GM23338 (cell line): ENCODE measurements around the gene ATF4. TPM values are rescaled to one million over a fixed set of nuclear protein-coding genes. Genes with fewer than 3 reads are reported as not detected.
A peak's percentile ranks its signal among the peaks of the same experiment; 100 is the strongest.

Source experiments
- ATAC-seq: fragments of 200-7000 bp; cut with Tn5 transposase; 3 replicates; pipeline ENCODE4 v1.9.1; 2020
- DNase-seq: peaks from one replicate; pipeline ENCODE4 v3.0.0-alpha.2; 2015; ENCODE audit warnings: low spot score
- H2AFZ ChIP-seq: fragments of 200-600 bp; sonication (generic); 2 replicates; pipeline ENCODE4 v1.8.0; 2016; ENCODE audit warnings: antibody characterized with exemption, mild to moderate bottlenecking, moderate library complexity
- H3F3A ChIP-seq: fragments of 200-600 bp; sonication (generic); replicated peaks from 2 replicates; pipeline ENCODE4 v1.8.0; 2017; ENCODE audit warnings: antibody characterized with exemption, mixed run types, low read depth
- H3K27ac ChIP-seq: fragments of 200-600 bp; sonication (generic); 2 replicates; pipeline ENCODE4 v1.6.1; 2016; ENCODE audit warnings: low read depth
- H3K27me3 ChIP-seq: fragments of 200-600 bp; sonication (generic); 2 replicates; pipeline ENCODE4 v1.8.0; 2016; ENCODE audit warnings: mild to moderate bottlenecking, mixed run types, moderate library complexity; ENCODE audit not compliant: insufficient read depth
- H3K36me3 ChIP-seq: fragments of 200-600 bp; sonication (generic); 2 replicates; pipeline ENCODE4 v1.8.0; 2016; ENCODE audit warnings: mild to moderate bottlenecking; ENCODE audit not compliant: insufficient read depth
- H3K4me1 ChIP-seq: fragments of 200-600 bp; sonication (generic); 2 replicates; pipeline ENCODE4 v1.8.0; 2016; ENCODE audit warnings: mild to moderate bottlenecking, moderate library complexity; ENCODE audit not compliant: insufficient read depth
- H3K4me2 ChIP-seq: fragments of 200-600 bp; sonication (generic); 2 replicates; pipeline ENCODE4 v1.7.1; 2017; ENCODE audit warnings: mixed run types
- H3K4me3 ChIP-seq: fragments of 200-600 bp; sonication (generic); 2 replicates; pipeline ENCODE4 v1.6.1; 2016; ENCODE audit warnings: mixed run types
- H3K79me2 ChIP-seq: fragments of 200-600 bp; sonication (generic); replicated peaks from 2 replicates; pipeline ENCODE4 v1.8.0; 2017; ENCODE audit warnings: mild to moderate bottlenecking; ENCODE audit not compliant: insufficient read depth
- H3K9me2 ChIP-seq: fragments of 200-600 bp; sonication (generic); 2 replicates; pipeline ENCODE4 v1.8.0; 2017; ENCODE audit not compliant: insufficient read depth
- H4K20me1 ChIP-seq: fragments of 200-600 bp; sonication (generic); replicated peaks from 2 replicates; pipeline ENCODE4 v1.8.0; 2017; ENCODE audit warnings: mild to moderate bottlenecking; ENCODE audit not compliant: insufficient read depth
- H3K27ac Mint-ChIP-seq: 2 replicates; pipeline ENCODE4 v1.8.0; 2020; ENCODE audit warnings: inconsistent platforms, mild to moderate bottlenecking, moderate library complexity, mixed read lengths
- H3K27me3 Mint-ChIP-seq: 3 replicates; pipeline ENCODE4 v1.8.0; 2022; ENCODE audit warnings: low read depth, mild to moderate bottlenecking, moderate library complexity, mixed read lengths, inconsistent platforms; ENCODE audit not compliant: insufficient read depth, poor library complexity
- H3K36me3 Mint-ChIP-seq: 3 replicates; pipeline ENCODE4 v1.8.0; 2021; ENCODE audit warnings: low read depth, mild to moderate bottlenecking, inconsistent platforms, moderate library complexity, mixed read lengths
- H3K4me1 Mint-ChIP-seq: 3 replicates; pipeline ENCODE4 v1.8.0; 2020; ENCODE audit warnings: mild to moderate bottlenecking, inconsistent platforms, mixed read lengths
- H3K4me3 Mint-ChIP-seq: 3 replicates; pipeline ENCODE4 v1.8.0; 2021; ENCODE audit warnings: moderate library complexity, mild to moderate bottlenecking, inconsistent platforms, mixed read lengths
- H3K9me3 Mint-ChIP-seq: 3 replicates; pipeline ENCODE4 v1.8.0; 2020; ENCODE audit warnings: moderate library complexity, mild to moderate bottlenecking, inconsistent platforms, mixed read lengths
- CREB1 ChIP-seq: fragments of 250-450 bp; sonication (Bioruptor Pico); IDR thresholded peaks from 2 replicates; pipeline ENCODE4 v1.5.0; 2020; ENCODE audit warnings: low read depth, mild to moderate bottlenecking, moderate library complexity
- EZH2phosphoT487 ChIP-seq: fragments of 200-600 bp; sonication (generic); IDR thresholded peaks from one replicate; pipeline ENCODE4 v1.8.1; 2018; ENCODE audit warnings: antibody characterized with exemption; ENCODE audit not compliant: unreplicated experiment
- NANOG ChIP-seq: IDR thresholded peaks from 2 replicates; pipeline ENCODE4 v1.6.1; 2016; ENCODE audit warnings: antibody characterized with exemption, borderline replicate concordance
- polyA plus RNA-seq: library from polyadenylated mRNA; unstranded; fragments of >200 nt; fragmentation: Nextera tagmentation; extraction: Ambion mirVana; gene quantifications from 2 replicates; pipeline ENCODE4 v1.2.1, GENCODE V29; 2016
- total RNA-seq: library from RNA; depleted of rRNA; stranded (reverse); fragments of >200 nt; shearing (Covaris generic); gene quantifications from 2 replicates; pipeline ENCODE4 v1.2.3, GENCODE V29; 2014
- TF ChIP-seq, protein P1 (sequence below): fragments of 250-450 bp; sonication (Bioruptor Pico); IDR thresholded peaks from 2 replicates; pipeline ENCODE4 v1.5.0; 2020; ENCODE audit warnings: mild to moderate bottlenecking, moderate library complexity
- TF ChIP-seq, protein P2 (sequence below): IDR thresholded peaks from one replicate; pipeline ENCODE4 v1.6.1; 2018; ENCODE audit warnings: antibody characterized with exemption; ENCODE audit not compliant: unreplicated experiment

ATF4 gene
- total and polyA plus RNA-seq, 2 experiments from 2014 or later = 446 to 553 TPM

DNA sequence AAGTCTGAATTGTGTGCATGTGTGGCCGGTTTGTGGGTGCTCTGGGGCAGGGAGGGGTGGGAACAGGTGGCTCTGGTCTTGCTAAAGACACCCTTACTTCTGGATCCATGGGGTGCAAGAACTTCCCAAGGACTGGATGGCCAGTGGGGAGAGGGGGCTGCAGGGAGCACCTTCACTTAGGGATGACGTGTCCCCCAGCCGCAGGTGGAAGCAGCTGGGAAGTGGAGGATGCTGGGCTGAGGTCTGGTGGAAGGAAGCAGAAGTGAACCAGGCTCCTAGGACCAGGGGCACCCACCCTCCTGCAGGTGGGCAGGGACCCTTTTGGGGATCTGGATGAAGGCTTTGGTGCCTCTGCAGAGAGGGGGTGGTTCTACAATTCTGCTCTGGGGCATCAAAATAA is 28.2 kb upstream of the ATF4 start (continued):
- TF ChIP-seq, protein P1, sequence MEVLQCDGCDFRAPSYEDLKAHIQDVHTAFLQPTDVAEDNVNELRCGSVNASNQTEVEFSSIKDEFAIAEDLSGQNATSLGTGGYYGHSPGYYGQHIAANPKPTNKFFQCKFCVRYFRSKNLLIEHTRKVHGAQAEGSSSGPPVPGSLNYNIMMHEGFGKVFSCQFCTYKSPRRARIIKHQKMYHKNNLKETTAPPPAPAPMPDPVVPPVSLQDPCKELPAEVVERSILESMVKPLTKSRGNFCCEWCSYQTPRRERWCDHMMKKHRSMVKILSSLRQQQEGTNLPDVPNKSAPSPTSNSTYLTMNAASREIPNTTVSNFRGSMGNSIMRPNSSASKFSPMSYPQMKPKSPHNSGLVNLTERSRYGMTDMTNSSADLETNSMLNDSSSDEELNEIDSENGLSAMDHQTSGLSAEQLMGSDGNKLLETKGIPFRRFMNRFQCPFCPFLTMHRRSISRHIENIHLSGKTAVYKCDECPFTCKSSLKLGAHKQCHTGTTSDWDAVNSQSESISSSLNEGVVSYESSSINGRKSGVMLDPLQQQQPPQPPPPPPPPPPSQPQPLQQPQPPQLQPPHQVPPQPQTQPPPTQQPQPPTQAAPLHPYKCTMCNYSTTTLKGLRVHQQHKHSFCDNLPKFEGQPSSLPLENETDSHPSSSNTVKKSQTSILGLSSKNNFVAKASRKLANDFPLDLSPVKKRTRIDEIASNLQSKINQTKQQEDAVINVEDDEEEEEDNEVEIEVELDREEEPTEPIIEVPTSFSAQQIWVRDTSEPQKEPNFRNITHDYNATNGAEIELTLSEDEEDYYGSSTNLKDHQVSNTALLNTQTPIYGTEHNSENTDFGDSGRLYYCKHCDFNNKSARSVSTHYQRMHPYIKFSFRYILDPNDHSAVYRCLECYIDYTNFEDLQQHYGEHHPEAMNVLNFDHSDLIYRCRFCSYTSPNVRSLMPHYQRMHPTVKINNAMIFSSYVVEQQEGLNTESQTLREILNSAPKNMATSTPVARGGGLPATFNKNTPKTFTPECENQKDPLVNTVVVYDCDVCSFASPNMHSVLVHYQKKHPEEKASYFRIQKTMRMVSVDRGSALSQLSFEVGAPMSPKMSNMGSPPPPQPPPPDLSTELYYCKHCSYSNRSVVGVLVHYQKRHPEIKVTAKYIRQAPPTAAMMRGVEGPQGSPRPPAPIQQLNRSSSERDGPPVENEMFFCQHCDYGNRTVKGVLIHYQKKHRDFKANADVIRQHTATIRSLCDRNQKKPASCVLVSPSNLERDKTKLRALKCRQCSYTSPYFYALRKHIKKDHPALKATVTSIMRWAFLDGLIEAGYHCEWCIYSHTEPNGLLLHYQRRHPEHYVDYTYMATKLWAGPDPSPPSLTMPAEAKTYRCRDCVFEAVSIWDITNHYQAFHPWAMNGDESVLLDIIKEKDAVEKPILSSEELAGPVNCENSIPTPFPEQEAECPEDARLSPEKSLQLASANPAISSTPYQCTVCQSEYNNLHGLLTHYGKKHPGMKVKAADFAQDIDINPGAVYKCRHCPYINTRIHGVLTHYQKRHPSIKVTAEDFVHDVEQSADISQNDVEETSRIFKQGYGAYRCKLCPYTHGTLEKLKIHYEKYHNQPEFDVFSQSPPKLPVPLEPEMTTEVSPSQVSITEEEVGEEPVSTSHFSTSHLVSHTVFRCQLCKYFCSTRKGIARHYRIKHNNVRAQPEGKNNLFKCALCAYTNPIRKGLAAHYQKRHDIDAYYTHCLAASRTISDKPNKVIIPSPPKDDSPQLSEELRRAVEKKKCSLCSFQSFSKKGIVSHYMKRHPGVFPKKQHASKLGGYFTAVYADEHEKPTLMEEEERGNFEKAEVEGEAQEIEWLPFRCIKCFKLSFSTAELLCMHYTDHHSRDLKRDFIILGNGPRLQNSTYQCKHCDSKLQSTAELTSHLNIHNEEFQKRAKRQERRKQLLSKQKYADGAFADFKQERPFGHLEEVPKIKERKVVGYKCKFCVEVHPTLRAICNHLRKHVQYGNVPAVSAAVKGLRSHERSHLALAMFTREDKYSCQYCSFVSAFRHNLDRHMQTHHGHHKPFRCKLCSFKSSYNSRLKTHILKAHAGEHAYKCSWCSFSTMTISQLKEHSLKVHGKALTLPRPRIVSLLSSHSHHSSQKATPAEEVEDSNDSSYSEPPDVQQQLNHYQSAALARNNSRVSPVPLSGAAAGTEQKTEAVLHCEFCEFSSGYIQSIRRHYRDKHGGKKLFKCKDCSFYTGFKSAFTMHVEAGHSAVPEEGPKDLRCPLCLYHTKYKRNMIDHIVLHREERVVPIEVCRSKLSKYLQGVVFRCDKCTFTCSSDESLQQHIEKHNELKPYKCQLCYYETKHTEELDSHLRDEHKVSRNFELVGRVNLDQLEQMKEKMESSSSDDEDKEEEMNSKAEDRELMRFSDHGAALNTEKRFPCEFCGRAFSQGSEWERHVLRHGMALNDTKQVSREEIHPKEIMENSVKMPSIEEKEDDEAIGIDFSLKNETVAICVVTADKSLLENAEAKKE = no peak

DNA sequence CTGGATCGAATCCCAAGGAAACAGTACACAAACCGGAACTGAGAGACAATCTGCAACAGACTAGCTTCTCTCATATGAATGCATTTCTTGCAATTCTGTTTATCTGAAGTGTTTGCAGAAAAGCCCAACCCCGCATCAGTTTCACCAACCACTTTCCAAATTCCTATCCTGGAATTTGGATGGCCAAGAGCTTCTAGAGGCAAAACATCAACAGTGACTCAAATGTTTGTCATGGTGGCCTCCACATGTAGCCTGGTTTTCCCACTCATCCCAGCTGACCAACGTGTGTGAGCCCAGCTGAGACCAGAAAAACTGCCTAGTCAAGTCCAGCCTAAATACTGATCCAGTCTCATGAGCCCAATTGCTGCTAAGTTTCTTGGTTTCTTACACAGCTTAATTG is 26.6 kb upstream of the ATF4 start:
- H3K36me3 Mint-ChIP-seq = no peaks in the 10 kb centered on the region
- H3K4me1 ChIP-seq = no peaks in the 10 kb centered on the region
- peaks cover 25% of the 10 kb centered on the region for H3K27me3 Mint-ChIP-seq
- H4K20me1 ChIP-seq = 0 out of 2 replicates have a peak, but pooled peaks cover 3% of the 10 kb centered on the region
- H2AFZ ChIP-seq = no peak overlapping the region
- no peaks in the 10 kb centered on the region; the same call in 2 of the 3 replicates for H3K9me3 Mint-ChIP-seq
- H3K4me1 Mint-ChIP-seq = peaks cover 10% of the 10 kb centered on the region
- no peak overlapping the region for H3K4me3 ChIP-seq
- H3K27ac Mint-ChIP-seq = no peak overlapping the region
- 0 out of 2 replicates have a peak overlapping the region, but pooled peaks have one; percentile 40 for H3K27ac ChIP-seq
- no peak overlapping the region for H3K4me2 ChIP-seq
- H3K79me2 ChIP-seq = no peaks in the 10 kb centered on the region
- no peaks in the 10 kb centered on the region for H3K36me3 ChIP-seq
- no peak overlapping the region for H3K4me3 Mint-ChIP-seq
- 0 out of 2 replicates have a peak, but pooled peaks cover 6% of the 10 kb centered on the region for H3K27me3 ChIP-seq
- no peak for ATAC-seq
- H3K9me2 ChIP-seq = no peaks in the 10 kb centered on the region
- no peaks in the 10 kb centered on the region; the same call in 1 of the 2 replicates for H3F3A ChIP-seq
- no peak for DNase-seq
- TF ChIP-seq, protein P1 = no peak
- TF ChIP-seq EZH2phosphoT487 (no peak), NANOG (no peak), CREB1 (no peak)
- TF ChIP-seq, protein P2, sequence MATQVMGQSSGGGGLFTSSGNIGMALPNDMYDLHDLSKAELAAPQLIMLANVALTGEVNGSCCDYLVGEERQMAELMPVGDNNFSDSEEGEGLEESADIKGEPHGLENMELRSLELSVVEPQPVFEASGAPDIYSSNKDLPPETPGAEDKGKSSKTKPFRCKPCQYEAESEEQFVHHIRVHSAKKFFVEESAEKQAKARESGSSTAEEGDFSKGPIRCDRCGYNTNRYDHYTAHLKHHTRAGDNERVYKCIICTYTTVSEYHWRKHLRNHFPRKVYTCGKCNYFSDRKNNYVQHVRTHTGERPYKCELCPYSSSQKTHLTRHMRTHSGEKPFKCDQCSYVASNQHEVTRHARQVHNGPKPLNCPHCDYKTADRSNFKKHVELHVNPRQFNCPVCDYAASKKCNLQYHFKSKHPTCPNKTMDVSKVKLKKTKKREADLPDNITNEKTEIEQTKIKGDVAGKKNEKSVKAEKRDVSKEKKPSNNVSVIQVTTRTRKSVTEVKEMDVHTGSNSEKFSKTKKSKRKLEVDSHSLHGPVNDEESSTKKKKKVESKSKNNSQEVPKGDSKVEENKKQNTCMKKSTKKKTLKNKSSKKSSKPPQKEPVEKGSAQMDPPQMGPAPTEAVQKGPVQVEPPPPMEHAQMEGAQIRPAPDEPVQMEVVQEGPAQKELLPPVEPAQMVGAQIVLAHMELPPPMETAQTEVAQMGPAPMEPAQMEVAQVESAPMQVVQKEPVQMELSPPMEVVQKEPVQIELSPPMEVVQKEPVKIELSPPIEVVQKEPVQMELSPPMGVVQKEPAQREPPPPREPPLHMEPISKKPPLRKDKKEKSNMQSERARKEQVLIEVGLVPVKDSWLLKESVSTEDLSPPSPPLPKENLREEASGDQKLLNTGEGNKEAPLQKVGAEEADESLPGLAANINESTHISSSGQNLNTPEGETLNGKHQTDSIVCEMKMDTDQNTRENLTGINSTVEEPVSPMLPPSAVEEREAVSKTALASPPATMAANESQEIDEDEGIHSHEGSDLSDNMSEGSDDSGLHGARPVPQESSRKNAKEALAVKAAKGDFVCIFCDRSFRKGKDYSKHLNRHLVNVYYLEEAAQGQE = no peak
